Measurements from ENCODE around the gene AP1G2. TPM values are rescaled to one million over a fixed set of nuclear protein-coding genes. Genes with fewer than 3 reads are reported as not detected.

The AP1G2 gene
- total RNA-seq, 1 donor from 2014 or later: 32.6 TPM

GRCh38 chr14:23523229-23524016 lies 44.2 kb downstream of the AP1G2 start:
- DNase-seq (ENCODE audit: extremely low spot score, unreplicated experiment): no peak
- no peak overlapping the region for H3K27ac Mint-ChIP-seq (ENCODE audit: unreplicated experiment)
- TF ChIP-seq, protein P1, sequence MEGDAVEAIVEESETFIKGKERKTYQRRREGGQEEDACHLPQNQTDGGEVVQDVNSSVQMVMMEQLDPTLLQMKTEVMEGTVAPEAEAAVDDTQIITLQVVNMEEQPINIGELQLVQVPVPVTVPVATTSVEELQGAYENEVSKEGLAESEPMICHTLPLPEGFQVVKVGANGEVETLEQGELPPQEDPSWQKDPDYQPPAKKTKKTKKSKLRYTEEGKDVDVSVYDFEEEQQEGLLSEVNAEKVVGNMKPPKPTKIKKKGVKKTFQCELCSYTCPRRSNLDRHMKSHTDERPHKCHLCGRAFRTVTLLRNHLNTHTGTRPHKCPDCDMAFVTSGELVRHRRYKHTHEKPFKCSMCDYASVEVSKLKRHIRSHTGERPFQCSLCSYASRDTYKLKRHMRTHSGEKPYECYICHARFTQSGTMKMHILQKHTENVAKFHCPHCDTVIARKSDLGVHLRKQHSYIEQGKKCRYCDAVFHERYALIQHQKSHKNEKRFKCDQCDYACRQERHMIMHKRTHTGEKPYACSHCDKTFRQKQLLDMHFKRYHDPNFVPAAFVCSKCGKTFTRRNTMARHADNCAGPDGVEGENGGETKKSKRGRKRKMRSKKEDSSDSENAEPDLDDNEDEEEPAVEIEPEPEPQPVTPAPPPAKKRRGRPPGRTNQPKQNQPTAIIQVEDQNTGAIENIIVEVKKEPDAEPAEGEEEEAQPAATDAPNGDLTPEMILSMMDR (IDR thresholded peaks at IDR 0.05): no peak
- H3K4me1 Mint-ChIP-seq (ENCODE audit: unreplicated experiment): no peaks in the 10 kb centered on the region
- H3K27me3 Mint-ChIP-seq (ENCODE audit: unreplicated experiment): no peaks in the 10 kb centered on the region
- H3K9me3 Mint-ChIP-seq (ENCODE audit: unreplicated experiment): no peaks in the 10 kb centered on the region
- H3K4me3 Mint-ChIP-seq (ENCODE audit: unreplicated experiment): no peak overlapping the region
- H3K36me3 Mint-ChIP-seq (ENCODE audit: unreplicated experiment): peaks cover 5% of the 10 kb centered on the region

GRCh38 chr14:23522643-23523198 lies 44.9 kb downstream of the AP1G2 start:
- Mint-ChIP-seq H3K4me1 (ENCODE audit: unreplicated experiment) (no peaks in the 10 kb centered on the region), H3K27me3 (ENCODE audit: unreplicated experiment) (no peaks in the 10 kb centered on the region), H3K4me3 (ENCODE audit: unreplicated experiment) (no peak overlapping the region), H3K9me3 (ENCODE audit: unreplicated experiment) (no peaks in the 10 kb centered on the region), H3K36me3 (ENCODE audit: unreplicated experiment) (peaks cover 5% of the 10 kb centered on the region), H3K27ac (ENCODE audit: unreplicated experiment) (no peak overlapping the region)
- TF ChIP-seq, protein P1 (IDR thresholded peaks at IDR 0.05): no peak
- DNase-seq (ENCODE audit: extremely low spot score, unreplicated experiment): no peak

- no peak overlapping the region for H3K27ac Mint-ChIP-seq (ENCODE audit: unreplicated experiment)
- no peak overlapping the region for H3K4me3 Mint-ChIP-seq (ENCODE audit: unreplicated experiment)
- TF ChIP-seq, protein P1 (IDR thresholded peaks at IDR 0.05): no peak
- no peaks in the 10 kb centered on the region for H3K9me3 Mint-ChIP-seq (ENCODE audit: unreplicated experiment)
- no peaks in the 10 kb centered on the region for H3K4me1 Mint-ChIP-seq (ENCODE audit: unreplicated experiment)
- DNase-seq (ENCODE audit: extremely low spot score, unreplicated experiment): no peak
- H3K36me3 Mint-ChIP-seq (ENCODE audit: unreplicated experiment): peaks cover 5% of the 10 kb centered on the region
- no peaks in the 10 kb centered on the region for H3K27me3 Mint-ChIP-seq (ENCODE audit: unreplicated experiment)
Measured at GRCh38 chr14:23521785-23522640, 45.6 kb downstream of the AP1G2 start.

GRCh38 chr14:23520899-23521533 lies 46.6 kb downstream of the AP1G2 start:
- Mint-ChIP-seq H3K4me3 (ENCODE audit: unreplicated experiment) (no peak overlapping the region), H3K4me1 (ENCODE audit: unreplicated experiment) (no peaks in the 10 kb centered on the region), H3K27me3 (ENCODE audit: unreplicated experiment) (no peaks in the 10 kb centered on the region), H3K27ac (ENCODE audit: unreplicated experiment) (no peak overlapping the region), H3K9me3 (ENCODE audit: unreplicated experiment) (no peaks in the 10 kb centered on the region), H3K36me3 (ENCODE audit: unreplicated experiment) (peaks cover under 1% of the 10 kb centered on the region)
- no peak for DNase-seq (ENCODE audit: extremely low spot score, unreplicated experiment)
- TF ChIP-seq, protein P1 (IDR thresholded peaks at IDR 0.05): no peak
